GM23338 (cell line): ENCODE measurements around the gene LCN12. TPM values are rescaled to one million over a fixed set of nuclear protein-coding genes. Genes with fewer than 3 reads are reported as not detected.

ENCODE experiments used
- ATAC-seq: fragments of 200-7000 bp; cut with Tn5 transposase; 3 replicates; pipeline ENCODE4 v1.9.1; 2020
- DNase-seq: peaks from one replicate; pipeline ENCODE4 v3.0.0-alpha.2; 2015; ENCODE audit warnings: low spot score
- H2AFZ ChIP-seq: fragments of 200-600 bp; sonication (generic); 2 replicates; pipeline ENCODE4 v1.8.0; 2016; ENCODE audit warnings: antibody characterized with exemption, mild to moderate bottlenecking, moderate library complexity
- H3F3A ChIP-seq: fragments of 200-600 bp; sonication (generic); replicated peaks from 2 replicates; pipeline ENCODE4 v1.8.0; 2017; ENCODE audit warnings: antibody characterized with exemption, mixed run types, low read depth
- H3K27ac ChIP-seq: fragments of 200-600 bp; sonication (generic); 2 replicates; pipeline ENCODE4 v1.6.1; 2016; ENCODE audit warnings: low read depth
- H3K27me3 ChIP-seq: fragments of 200-600 bp; sonication (generic); 2 replicates; pipeline ENCODE4 v1.8.0; 2016; ENCODE audit warnings: mild to moderate bottlenecking, mixed run types, moderate library complexity; ENCODE audit not compliant: insufficient read depth
- H3K36me3 ChIP-seq: fragments of 200-600 bp; sonication (generic); 2 replicates; pipeline ENCODE4 v1.8.0; 2016; ENCODE audit warnings: mild to moderate bottlenecking; ENCODE audit not compliant: insufficient read depth
- H3K4me1 ChIP-seq: fragments of 200-600 bp; sonication (generic); 2 replicates; pipeline ENCODE4 v1.8.0; 2016; ENCODE audit warnings: mild to moderate bottlenecking, moderate library complexity; ENCODE audit not compliant: insufficient read depth
- H3K4me2 ChIP-seq: fragments of 200-600 bp; sonication (generic); 2 replicates; pipeline ENCODE4 v1.7.1; 2017; ENCODE audit warnings: mixed run types
- H3K4me3 ChIP-seq: fragments of 200-600 bp; sonication (generic); 2 replicates; pipeline ENCODE4 v1.6.1; 2016; ENCODE audit warnings: mixed run types
- H3K79me2 ChIP-seq: fragments of 200-600 bp; sonication (generic); replicated peaks from 2 replicates; pipeline ENCODE4 v1.8.0; 2017; ENCODE audit warnings: mild to moderate bottlenecking; ENCODE audit not compliant: insufficient read depth
- H3K9me2 ChIP-seq: fragments of 200-600 bp; sonication (generic); 2 replicates; pipeline ENCODE4 v1.8.0; 2017; ENCODE audit not compliant: insufficient read depth
- H4K20me1 ChIP-seq: fragments of 200-600 bp; sonication (generic); replicated peaks from 2 replicates; pipeline ENCODE4 v1.8.0; 2017; ENCODE audit warnings: mild to moderate bottlenecking; ENCODE audit not compliant: insufficient read depth
- H3K27ac Mint-ChIP-seq: 2 replicates; pipeline ENCODE4 v1.8.0; 2020; ENCODE audit warnings: inconsistent platforms, mild to moderate bottlenecking, moderate library complexity, mixed read lengths
- H3K27me3 Mint-ChIP-seq: 3 replicates; pipeline ENCODE4 v1.8.0; 2022; ENCODE audit warnings: low read depth, mild to moderate bottlenecking, moderate library complexity, mixed read lengths, inconsistent platforms; ENCODE audit not compliant: insufficient read depth, poor library complexity
- H3K36me3 Mint-ChIP-seq: 3 replicates; pipeline ENCODE4 v1.8.0; 2021; ENCODE audit warnings: low read depth, mild to moderate bottlenecking, inconsistent platforms, moderate library complexity, mixed read lengths
- H3K4me1 Mint-ChIP-seq: 3 replicates; pipeline ENCODE4 v1.8.0; 2020; ENCODE audit warnings: mild to moderate bottlenecking, inconsistent platforms, mixed read lengths
- H3K4me3 Mint-ChIP-seq: 3 replicates; pipeline ENCODE4 v1.8.0; 2021; ENCODE audit warnings: moderate library complexity, mild to moderate bottlenecking, inconsistent platforms, mixed read lengths
- H3K9me3 Mint-ChIP-seq: 3 replicates; pipeline ENCODE4 v1.8.0; 2020; ENCODE audit warnings: moderate library complexity, mild to moderate bottlenecking, inconsistent platforms, mixed read lengths
- CREB1 ChIP-seq: fragments of 250-450 bp; sonication (Bioruptor Pico); IDR thresholded peaks from 2 replicates; pipeline ENCODE4 v1.5.0; 2020; ENCODE audit warnings: low read depth, mild to moderate bottlenecking, moderate library complexity
- NANOG ChIP-seq: IDR thresholded peaks from 2 replicates; pipeline ENCODE4 v1.6.1; 2016; ENCODE audit warnings: antibody characterized with exemption, borderline replicate concordance
- STAT1 ChIP-seq: IDR thresholded peaks from one replicate; pipeline ENCODE4 v1.6.1; 2016; ENCODE audit warnings: antibody characterized with exemption; ENCODE audit not compliant: unreplicated experiment
- ZNF114 ChIP-seq: fragments of 250-450 bp; sonication (Bioruptor Pico); IDR thresholded peaks from 2 replicates; pipeline ENCODE4 v1.5.0; 2020; ENCODE audit warnings: mild to moderate bottlenecking, moderate library complexity
- ZNF462 ChIP-seq: fragments of 250-450 bp; sonication (Bioruptor Pico); IDR thresholded peaks from 2 replicates; pipeline ENCODE4 v1.5.0; 2020; ENCODE audit warnings: mild to moderate bottlenecking, moderate library complexity
- polyA plus RNA-seq: library from polyadenylated mRNA; unstranded; fragments of >200 nt; fragmentation: Nextera tagmentation; extraction: Ambion mirVana; gene quantifications from 2 replicates; pipeline ENCODE4 v1.2.1, GENCODE V29; 2016
- total RNA-seq: library from RNA; depleted of rRNA; stranded (reverse); fragments of >200 nt; shearing (Covaris generic); gene quantifications from 2 replicates; pipeline ENCODE4 v1.2.3, GENCODE V29; 2014
- TF ChIP-seq, protein P1 (sequence below), 2 experiments: fragments of 200-600 bp in 1 of 2; sonication (generic) in 1 of 2; conservative IDR thresholded peaks; 2 replicates each; pipeline versions ENCODE4 v1.5.1 to v1.6.1; 2016 to 2017; ENCODE audit warnings: antibody characterized with exemption in 2 of 2, low read depth in 2 of 2, mild to moderate bottlenecking in 2 of 2, moderate library complexity in 1 of 2

LCN12 gene
- total and polyA plus RNA-seq, 2 experiments from 2014 or later, result 0.39 to 0.69 TPM

DNA sequence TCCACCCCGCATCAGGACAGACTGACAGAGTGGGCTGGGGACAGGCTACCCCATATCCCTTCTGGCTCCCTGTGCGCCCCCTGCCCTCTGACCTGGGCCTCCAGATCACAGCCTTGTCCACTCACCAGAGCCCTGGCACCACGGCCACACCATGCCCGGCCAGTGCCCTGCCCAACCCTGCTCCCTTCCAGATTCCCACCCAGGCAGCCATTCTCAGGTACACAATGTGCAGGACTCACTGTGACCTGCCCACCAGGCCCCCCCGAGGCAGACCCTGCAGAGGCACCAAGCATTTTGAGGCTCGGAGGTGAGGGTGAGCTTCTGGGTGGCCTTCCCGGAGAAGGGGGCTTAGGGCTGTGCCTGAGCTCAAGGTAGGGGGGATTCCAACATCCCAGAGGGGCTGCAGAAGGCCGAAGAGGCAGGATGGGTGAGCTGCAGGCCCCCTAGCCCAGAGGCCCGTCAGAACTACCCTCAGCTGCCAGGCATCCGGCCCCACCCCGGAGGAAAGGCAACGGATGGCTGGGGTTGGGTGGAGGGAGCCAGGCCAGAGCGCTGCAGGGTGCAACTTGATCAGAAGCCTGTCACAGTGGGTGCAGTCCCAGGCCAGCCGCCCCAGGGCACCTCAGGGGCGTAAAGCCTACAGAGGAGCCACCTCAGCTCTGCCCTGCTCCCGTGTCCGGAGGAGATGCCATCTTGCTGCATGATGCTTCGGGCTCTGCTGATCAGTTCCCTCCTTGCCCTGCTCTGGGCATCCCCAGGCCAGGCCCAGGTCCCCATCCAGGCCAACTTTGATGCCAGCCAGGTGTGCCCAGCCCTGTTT, 30.4 kb downstream of the LCN12 start, which contains the start of gene LCNL1:
LCNL1 (plus strand) TSS at position 762 of the 820 bp plus-strand sequence. CDS start 594 bp downstream, outside the sequence.
- ATAC-seq (no peak), DNase-seq (no peak)
- no peaks in the 10 kb centered on the region for H3K9me3 Mint-ChIP-seq
- Histone ChIP-seq H3K4me1 (peaks cover 3% of the 10 kb centered on the region; the same call in 1 of the 2 replicates), H3K27ac (no peak within 1 kb of the TSS), H3K9me2 (no peaks in the 10 kb centered on the region), H3K4me2 (no peak within 1 kb of the TSS), H4K20me1 (no peaks in the 10 kb centered on the region), H2AFZ (no peak within 1 kb of the TSS), H3K27me3 (peaks cover 38% of the 10 kb centered on the region), H3F3A (no peaks in the 10 kb centered on the region), H3K4me3 (no peak within 1 kb of the TSS), H3K36me3 (no peaks in the 10 kb centered on the region), H3K79me2 (no peaks in the 10 kb centered on the region)
- no peak within 1 kb of the TSS for H3K27ac Mint-ChIP-seq
- H3K27me3 Mint-ChIP-seq, result peaks cover 21% of the 10 kb centered on the region
- peaks cover 1% of the 10 kb centered on the region; the same call in 2 of the 3 replicates for H3K4me1 Mint-ChIP-seq
- TF ChIP-seq NANOG (no peak), STAT1 (no peak), ZNF114 (CRISPR knock-in tag) (no peak)
- TF ChIP-seq, protein P1, sequence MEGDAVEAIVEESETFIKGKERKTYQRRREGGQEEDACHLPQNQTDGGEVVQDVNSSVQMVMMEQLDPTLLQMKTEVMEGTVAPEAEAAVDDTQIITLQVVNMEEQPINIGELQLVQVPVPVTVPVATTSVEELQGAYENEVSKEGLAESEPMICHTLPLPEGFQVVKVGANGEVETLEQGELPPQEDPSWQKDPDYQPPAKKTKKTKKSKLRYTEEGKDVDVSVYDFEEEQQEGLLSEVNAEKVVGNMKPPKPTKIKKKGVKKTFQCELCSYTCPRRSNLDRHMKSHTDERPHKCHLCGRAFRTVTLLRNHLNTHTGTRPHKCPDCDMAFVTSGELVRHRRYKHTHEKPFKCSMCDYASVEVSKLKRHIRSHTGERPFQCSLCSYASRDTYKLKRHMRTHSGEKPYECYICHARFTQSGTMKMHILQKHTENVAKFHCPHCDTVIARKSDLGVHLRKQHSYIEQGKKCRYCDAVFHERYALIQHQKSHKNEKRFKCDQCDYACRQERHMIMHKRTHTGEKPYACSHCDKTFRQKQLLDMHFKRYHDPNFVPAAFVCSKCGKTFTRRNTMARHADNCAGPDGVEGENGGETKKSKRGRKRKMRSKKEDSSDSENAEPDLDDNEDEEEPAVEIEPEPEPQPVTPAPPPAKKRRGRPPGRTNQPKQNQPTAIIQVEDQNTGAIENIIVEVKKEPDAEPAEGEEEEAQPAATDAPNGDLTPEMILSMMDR (conservative IDR thresholded peaks at IDR 0.05; ENCODE audit: low read depth in 2 of 2), result 0 out of 4 replicates have a peak, but pooled peaks of 1 of the 2 experiments have one; percentile 9
- no peak within 1 kb of the TSS for H3K4me3 Mint-ChIP-seq
- H3K36me3 Mint-ChIP-seq, result no peaks in the 10 kb centered on the region; the same call in 2 of the 3 replicates

GRCh38 chr9:136983167-136983566, 31.1 kb downstream of the LCN12 start:
- Histone ChIP-seq H3K4me2 (no peak overlapping the region), H3K9me2 (no peaks in the 10 kb centered on the region), H2AFZ (no peak overlapping the region), H3K79me2 (no peaks in the 10 kb centered on the region), H3K27ac (no peak overlapping the region), H3K27me3 (peaks cover 39% of the 10 kb centered on the region), H3F3A (no peaks in the 10 kb centered on the region), H4K20me1 (no peaks in the 10 kb centered on the region), H3K4me1 (peaks cover 3% of the 10 kb centered on the region; the same call in 1 of the 2 replicates), H3K4me3 (no peak overlapping the region), H3K36me3 (no peaks in the 10 kb centered on the region)
- no peaks in the 10 kb centered on the region; the same call in 2 of the 3 replicates for H3K36me3 Mint-ChIP-seq
- ATAC-seq (no peak), DNase-seq (no peak)
- TF ChIP-seq STAT1, result no peak
- no peak for TF ChIP-seq ZNF462 (CRISPR knock-in tag)
- TF ChIP-seq CREB1, result no peak
- H3K4me1 Mint-ChIP-seq, result no peaks in the 10 kb centered on the region; the same call in 2 of the 3 replicates
- no peaks in the 10 kb centered on the region for H3K9me3 Mint-ChIP-seq
- no peak overlapping the region for H3K4me3 Mint-ChIP-seq
- H3K27me3 Mint-ChIP-seq, result peaks cover 20% of the 10 kb centered on the region
- no peak overlapping the region for H3K27ac Mint-ChIP-seq
